Measurements from ENCODE around the gene HNRNPC.

HNRNPC gene

GRCh38 chr14:21202463-21203358, 66.5 kb downstream of the HNRNPC start:
- Histone ChIP-seq H3K27ac (ENCODE audit: low read depth, low read length) (no peak overlapping the region), H4K20me1 (ENCODE audit: low read depth, low read length) (peaks cover 22% of the 10 kb centered on the region), H3F3A (ENCODE audit: insufficient read depth) (peaks cover 84% of the 10 kb centered on the region), H3K4me2 (ENCODE audit: low read depth, low read length, poor library complexity, severe bottlenecking) (no peak overlapping the region), H3K27me3 (ENCODE audit: low read length) (no peaks in the 10 kb centered on the region), H3K79me2 (ENCODE audit: insufficient read depth, low read length) (no peaks in the 10 kb centered on the region), H3K9me2 (replicated peaks; ENCODE audit: insufficient read depth, low read length) (no peaks in the 10 kb centered on the region), H3K36me3 (ENCODE audit: low read length) (peaks cover 6% of the 10 kb centered on the region), H2AFZ (ENCODE audit: low read depth, low read length, severe bottlenecking) (no peak overlapping the region), H3K4me3 (ENCODE audit: insufficient read depth, low read length, poor library complexity, severe bottlenecking) (no peak overlapping the region), H3K9ac (ENCODE audit: low read length) (no peak overlapping the region), H3K9me3 (ENCODE audit: insufficient read depth, low read length) (no peaks in the 10 kb centered on the region)
- TF ChIP-seq EZH2phosphoT487 (conservative IDR thresholded peaks at IDR 0.05; ENCODE audit: low read length) (no peak), CTCF (IDR thresholded peaks at IDR 0.05; ENCODE audit: insufficient read depth, low read length, poor library complexity, severe bottlenecking) (no peak)

GRCh38 chr14:21201732-21202462, 67.3 kb downstream of the HNRNPC start:
- Histone ChIP-seq H4K20me1 (ENCODE audit: low read depth, low read length) (peaks cover 14% of the 10 kb centered on the region), H3K79me2 (ENCODE audit: insufficient read depth, low read length) (no peaks in the 10 kb centered on the region), H3K27ac (ENCODE audit: low read depth, low read length) (no peak overlapping the region), H3K9me2 (replicated peaks; ENCODE audit: insufficient read depth, low read length) (no peaks in the 10 kb centered on the region), H2AFZ (ENCODE audit: low read depth, low read length, severe bottlenecking) (no peak overlapping the region), H3K9me3 (ENCODE audit: insufficient read depth, low read length) (no peaks in the 10 kb centered on the region), H3K36me3 (ENCODE audit: low read length) (no peaks in the 10 kb centered on the region; the same call in 1 of the 2 replicates), H3K4me2 (ENCODE audit: low read depth, low read length, poor library complexity, severe bottlenecking) (no peak overlapping the region), H3K9ac (ENCODE audit: low read length) (no peak overlapping the region), H3F3A (ENCODE audit: insufficient read depth) (peaks cover 76% of the 10 kb centered on the region), H3K27me3 (ENCODE audit: low read length) (no peaks in the 10 kb centered on the region), H3K4me3 (ENCODE audit: insufficient read depth, low read length, poor library complexity, severe bottlenecking) (no peak overlapping the region)
- TF ChIP-seq EZH2phosphoT487 (conservative IDR thresholded peaks at IDR 0.05; ENCODE audit: low read length) (no peak), CTCF (IDR thresholded peaks at IDR 0.05; ENCODE audit: insufficient read depth, low read length, poor library complexity, severe bottlenecking) (no peak)

GRCh38 chr14:21200752-21201461, 68.3 kb downstream of the HNRNPC start:
- no peak overlapping the region for H2AFZ ChIP-seq (ENCODE audit: low read depth, low read length, severe bottlenecking)
- no peaks in the 10 kb centered on the region for H3K9me3 ChIP-seq (ENCODE audit: insufficient read depth, low read length)
- H3K79me2 ChIP-seq (ENCODE audit: insufficient read depth, low read length), result no peaks in the 10 kb centered on the region
- no peaks in the 10 kb centered on the region for H3K27me3 ChIP-seq (ENCODE audit: low read length)
- peaks cover 6% of the 10 kb centered on the region; the same call in 1 of the 2 replicates for H4K20me1 ChIP-seq (ENCODE audit: low read depth, low read length)
- no peak overlapping the region for H3K9ac ChIP-seq (ENCODE audit: low read length)
- H3F3A ChIP-seq (ENCODE audit: insufficient read depth), result peaks cover 66% of the 10 kb centered on the region
- H3K4me2 ChIP-seq (ENCODE audit: low read depth, low read length, poor library complexity, severe bottlenecking), result no peak overlapping the region
- no peak overlapping the region for H3K27ac ChIP-seq (ENCODE audit: low read depth, low read length)
- no peak overlapping the region for H3K4me3 ChIP-seq (ENCODE audit: insufficient read depth, low read length, poor library complexity, severe bottlenecking)
- H3K36me3 ChIP-seq (ENCODE audit: low read length), result no peaks in the 10 kb centered on the region
- H3K9me2 ChIP-seq (replicated peaks; ENCODE audit: insufficient read depth, low read length), result no peaks in the 10 kb centered on the region
- TF ChIP-seq EZH2phosphoT487 (conservative IDR thresholded peaks at IDR 0.05; ENCODE audit: low read length), result no peak
- TF ChIP-seq CTCF (IDR thresholded peaks at IDR 0.05; ENCODE audit: insufficient read depth, low read length, poor library complexity, severe bottlenecking), result no peak

Data from SU-DHL-6 (cell line).